ENCODE data around the gene HDAC2.
"Not testable (repeated sequence)": the region's sequence is repeated elsewhere in the genome, so short reads cannot be mapped to it uniquely, and the experiment has no call there.

Gene HDAC2

DNA sequence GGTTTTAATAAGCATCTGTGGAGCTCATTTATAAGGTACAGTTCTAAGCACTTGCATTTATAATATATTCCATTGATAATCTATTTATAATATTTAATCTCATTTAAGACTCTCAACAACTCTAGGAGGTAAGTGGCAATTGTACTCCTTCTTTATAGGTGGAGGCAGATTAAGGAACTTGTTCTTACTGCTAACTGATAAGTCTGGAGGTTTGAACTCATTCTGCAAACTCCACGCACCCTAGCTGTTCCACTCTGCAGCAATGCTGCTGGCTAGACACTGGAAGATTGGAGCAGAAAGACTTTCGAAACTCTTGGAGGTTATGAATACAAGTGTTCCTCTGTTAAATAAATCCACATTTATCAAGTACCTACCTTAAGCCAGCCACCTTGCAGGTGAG lies 793 bp upstream of the HDAC2 start:
- DNase-seq (ENCODE audit: low spot score): no peak

DNA sequence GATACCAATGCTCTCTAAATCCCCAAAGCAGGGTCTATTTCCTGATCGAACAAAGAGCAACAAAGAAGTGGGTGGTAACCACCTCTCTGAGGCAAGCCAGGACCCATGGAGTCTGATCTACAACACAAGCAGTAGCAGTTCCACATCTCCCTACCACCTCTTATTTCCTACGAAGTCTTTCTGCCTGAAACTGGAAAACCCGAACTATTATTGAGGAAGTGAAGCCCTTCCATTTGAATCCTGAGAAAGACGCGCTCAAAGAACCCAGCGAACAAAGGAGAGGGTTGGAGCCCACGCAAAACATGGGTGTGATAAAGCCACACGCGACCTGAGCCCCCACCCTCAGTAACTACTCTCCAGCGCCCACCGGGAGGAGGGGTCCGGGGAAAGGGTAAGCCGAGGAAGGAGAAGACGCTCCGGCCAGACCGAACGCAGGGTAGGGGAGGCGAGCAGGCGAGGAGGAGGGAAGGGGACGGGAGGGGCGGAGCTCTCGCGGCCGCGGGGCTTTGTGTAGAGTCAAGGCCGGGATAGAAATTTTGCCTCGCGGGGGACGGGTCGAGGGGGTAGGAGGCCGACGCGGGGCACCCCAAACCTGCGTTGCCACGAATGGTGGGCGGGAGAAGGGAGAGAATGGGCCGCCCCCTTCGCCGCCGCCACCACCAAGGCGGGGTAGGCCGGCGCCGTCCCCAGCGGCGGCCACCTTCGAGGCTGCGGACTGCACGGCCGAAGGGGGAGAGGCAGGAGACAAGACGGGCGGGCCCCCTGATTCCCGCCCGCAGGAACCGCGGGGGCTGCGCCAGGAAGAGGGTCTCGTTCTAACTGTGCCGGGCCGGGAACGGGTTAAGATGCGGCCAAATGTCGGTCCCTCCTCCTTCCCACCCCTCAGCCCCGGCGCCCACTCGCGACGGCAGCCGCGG lies 802 bp downstream of the HDAC2 start:
- peak; percentile 52 for DNase-seq (ENCODE audit: low spot score)

DNA sequence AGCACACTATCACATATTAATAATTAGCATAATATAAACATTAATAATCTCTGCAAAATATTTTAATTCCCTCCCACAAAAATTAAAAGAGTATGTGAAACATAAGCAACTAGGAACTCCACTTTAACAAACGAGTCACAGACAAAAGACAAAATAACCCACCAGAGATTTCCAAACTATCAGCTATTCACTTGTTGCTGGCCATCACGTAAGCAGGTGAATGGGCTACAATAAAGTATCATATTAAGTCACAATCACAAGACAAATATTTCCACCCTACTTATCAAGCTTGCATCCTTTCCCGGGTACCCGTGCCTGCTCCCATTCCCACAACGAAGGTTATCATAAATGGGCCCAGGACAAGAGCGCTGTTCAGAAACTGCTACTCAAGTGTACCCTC lies 2.5 kb downstream of the HDAC2 start:
- no peak for DNase-seq (ENCODE audit: low spot score)

DNA sequence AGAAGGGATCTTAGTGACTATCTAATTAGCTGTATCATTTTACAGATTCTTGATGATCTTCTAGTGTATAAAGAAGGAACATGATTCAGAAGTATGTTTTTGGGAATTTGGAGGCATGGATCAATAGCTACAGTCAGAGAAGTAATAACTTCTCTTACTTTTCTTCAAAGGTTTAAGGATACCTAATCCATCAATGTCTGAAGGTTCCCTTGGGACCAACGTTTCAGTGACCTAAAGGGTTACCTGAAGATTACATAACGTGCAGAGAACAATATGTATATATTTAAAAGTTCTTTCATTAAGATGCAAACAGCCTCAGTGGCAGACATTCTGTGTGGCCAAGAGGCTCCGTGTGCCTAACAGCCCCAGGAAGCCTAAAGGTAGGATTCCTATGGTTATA lies 3.2 kb downstream of the HDAC2 start:
- DNase-seq (ENCODE audit: low spot score): no peak

DNA sequence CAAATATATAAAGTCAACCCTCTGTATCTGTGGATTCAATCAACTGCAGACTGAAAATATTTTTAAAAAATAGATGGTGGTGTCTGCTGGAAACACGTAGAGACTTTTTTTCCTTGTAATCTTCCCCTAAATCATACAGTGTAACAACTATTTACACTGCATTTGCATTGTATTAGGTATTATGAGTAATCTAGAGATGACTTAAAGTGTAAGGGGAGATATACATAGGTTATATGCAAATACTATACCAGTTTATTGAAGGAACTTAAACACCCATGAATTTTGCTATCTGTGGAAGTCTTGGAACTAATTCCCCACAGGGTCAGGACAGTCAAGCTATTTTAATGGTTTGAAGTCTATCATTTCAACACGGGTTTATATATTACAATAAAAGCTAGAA lies 10.2 kb downstream of the HDAC2 start:
- DNase-seq (ENCODE audit: low spot score): no peak

DNA sequence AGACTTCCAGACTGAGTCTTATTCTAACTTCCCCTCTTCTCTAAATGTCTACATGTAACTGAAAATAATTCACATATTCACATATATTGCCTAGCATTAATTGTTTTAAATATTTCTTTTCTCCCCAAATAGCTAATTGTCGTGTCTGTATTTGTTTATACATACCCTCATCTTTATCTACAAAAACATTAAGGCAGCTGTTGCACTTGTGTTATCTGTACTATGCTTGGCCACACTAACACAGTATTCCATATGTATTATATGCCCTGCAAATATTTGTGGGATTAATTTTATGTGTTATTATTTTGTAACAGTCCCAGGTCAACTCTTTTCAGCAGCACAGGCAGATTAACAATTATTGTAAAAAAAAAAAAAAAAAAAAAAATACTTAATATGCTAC lies 11.7 kb downstream of the HDAC2 start:
- DNase-seq (ENCODE audit: low spot score): no peak

DNA sequence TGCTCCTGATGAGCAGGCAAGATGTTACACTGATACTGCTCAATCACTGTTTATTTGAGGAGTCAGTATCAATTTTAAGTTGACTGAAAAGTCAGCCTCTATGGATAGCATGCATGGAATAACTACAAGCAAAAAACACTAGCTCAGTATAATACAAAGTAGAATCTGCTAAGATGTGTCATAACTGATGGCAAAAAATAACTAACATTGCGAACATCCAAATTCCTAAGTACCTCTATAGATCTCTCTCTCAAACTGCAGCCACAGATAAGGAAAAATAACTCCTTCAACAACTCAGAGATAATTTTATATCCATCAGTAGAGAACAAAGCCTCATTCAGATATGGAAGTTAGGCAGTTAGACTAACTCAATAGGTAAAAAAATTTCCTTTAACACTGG lies 16.3 kb downstream of the HDAC2 start:
- DNase-seq (ENCODE audit: low spot score): no peak

DNA sequence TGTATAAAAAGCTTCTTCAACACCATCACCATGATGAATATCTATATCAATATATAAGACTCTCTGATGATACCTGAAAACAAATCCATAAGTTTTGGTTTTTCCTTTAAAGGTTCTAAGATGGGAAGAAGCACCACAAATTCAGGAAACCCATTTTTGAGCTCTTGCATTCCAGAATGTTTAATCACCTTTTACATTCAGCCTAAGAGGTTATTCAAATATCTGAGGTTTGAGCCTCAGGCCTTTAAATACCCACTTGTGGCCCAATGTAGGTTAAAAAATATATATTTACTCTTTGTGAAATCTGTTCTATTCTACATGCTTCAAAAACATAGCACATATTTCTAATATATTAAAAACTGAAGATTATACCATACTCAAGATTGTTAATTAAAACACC lies 17.6 kb downstream of the HDAC2 start:
- no peak for DNase-seq (ENCODE audit: low spot score)

DNA sequence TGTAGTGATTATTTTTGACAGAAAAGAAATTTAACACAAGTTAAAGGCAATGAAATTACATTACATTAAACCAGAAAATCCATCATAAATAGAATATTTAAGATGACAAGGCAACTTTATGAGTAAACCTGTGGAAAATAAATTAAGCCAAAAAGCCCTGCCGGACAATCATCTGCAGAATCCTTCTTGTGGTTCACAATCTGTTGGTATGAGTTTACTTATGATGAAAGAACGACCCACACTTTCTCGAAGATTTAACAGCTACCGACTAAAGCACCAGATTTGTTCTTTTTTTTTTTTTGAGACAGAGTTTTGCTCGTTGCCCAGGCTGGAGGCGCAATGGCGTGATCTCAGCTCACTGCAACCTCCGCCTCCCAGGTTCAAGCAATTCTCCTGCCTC lies 21.4 kb downstream of the HDAC2 start:
- DNase-seq (ENCODE audit: low spot score): no peak

DNA sequence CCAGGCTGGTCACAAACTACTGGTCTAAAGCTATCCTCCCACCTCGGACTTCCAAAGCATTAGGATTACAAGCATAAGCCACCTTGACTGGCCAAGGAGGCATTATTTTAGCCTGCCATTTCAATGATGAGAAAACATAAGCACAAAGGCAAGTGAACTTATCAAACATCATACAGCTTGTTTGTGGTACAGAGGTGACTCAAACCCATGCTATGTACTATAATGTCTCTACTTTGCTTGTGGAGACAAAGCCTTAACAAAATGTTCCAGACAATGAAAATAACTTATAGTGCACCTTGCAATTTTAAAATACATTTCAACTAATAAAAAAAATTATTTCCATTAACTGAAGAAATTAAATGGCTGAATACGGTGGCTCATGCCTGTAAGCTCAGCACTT lies 26.2 kb downstream of the HDAC2 start:
- no peak for DNase-seq (ENCODE audit: low spot score)

DNA sequence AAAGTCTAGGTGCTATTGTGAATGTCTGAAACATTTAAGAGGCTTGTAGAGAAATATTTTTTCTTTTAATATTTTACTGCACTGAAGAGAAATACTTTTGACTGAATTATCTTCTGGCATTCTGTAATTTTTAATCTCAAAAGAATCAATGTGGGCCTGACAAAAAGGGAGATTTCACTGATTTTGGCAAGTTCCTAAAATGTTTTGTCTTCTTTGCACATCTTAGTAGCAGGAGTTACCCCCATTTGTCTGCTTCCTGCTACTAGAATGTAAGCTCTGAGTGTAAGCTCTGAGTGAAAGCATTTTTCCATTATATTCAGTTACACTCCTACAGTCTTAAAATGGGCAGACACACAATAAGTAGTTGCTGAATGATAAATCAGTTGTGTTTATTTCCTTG lies 31.1 kb downstream of the HDAC2 start:
- DNase-seq (ENCODE audit: low spot score): no peak

DNA sequence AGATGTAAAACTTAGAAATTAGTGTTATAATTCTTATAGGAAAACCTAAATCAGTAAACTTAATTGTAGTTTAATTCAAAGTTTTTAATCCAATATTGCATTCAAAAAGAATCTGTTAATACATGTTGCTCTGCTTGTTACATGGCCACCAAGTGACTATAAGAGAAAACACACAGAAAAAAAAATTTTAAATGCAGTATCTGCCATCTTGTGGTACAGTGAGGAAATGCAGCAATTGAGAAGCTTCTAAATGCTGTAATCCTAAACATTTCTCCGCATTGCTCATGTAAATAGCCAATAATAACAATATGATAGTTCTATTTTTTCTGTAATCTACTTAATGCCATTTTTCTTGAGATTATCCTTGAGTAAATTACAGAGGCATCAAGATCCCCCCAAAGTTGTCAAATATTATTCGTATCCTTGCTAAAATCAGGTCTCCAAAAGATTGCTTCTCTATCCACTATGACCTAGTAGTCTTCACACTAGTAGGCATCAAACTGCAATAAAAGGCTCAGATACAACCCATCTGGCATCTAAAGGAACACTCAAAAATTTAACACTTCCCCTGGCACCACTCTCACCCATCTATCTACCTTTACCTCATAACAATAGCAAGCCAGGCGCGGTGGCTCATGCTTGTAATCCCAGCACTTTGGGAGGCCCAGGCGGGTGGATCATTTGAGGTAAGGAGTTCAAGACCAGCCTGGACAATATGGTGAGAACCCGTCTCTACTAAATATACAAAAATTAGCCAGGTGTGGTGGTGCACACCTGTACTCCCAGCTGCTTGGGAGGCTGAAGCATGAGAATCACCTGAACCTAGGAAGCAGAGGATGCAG lies 34.6 kb downstream of the HDAC2 start:
- DNase-seq (ENCODE audit: low spot score): peak; percentile 49

DNA sequence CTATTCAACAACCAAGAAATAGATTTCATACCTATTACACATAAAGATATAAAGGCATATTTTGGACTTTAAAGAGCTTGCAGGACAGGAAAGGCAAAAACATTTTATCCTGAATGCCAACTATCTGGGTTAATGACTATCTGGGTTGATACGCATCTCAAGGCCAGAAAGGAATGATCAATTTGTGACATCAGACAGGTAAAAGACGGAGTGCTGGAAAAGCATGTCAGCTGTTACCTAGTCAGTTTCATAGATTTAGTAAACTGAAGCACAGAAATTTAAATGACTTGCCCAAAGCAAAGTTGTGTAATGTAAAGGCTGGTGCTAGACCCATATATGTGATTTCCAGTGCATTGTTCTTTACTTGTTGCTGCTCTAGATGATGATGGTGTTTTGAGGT lies 36.8 kb downstream of the HDAC2 start:
- DNase-seq (ENCODE audit: low spot score): no peak

DNA sequence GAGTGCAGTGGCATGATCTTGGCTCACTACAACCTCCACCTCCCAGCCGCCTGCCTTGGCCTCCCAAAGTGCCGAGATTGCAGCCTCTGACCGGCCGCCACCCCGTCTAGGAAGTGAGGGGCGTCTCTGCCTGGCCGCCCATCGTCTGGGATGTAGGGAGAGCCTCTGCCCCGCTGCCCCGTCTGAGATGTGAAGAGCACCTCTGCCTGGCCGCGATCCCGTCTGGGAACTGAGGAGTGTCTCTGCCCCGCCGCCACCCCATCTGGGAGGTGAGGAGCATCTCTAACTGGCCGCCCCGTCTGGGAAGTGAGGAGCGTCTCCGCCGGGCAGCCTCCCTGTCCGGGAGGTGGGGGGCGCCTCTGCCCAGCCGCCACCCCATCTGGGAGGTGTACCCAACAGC lies 39.0 kb downstream of the HDAC2 start:
- DNase-seq (ENCODE audit: low spot score): not testable (repeated sequence)

DNA sequence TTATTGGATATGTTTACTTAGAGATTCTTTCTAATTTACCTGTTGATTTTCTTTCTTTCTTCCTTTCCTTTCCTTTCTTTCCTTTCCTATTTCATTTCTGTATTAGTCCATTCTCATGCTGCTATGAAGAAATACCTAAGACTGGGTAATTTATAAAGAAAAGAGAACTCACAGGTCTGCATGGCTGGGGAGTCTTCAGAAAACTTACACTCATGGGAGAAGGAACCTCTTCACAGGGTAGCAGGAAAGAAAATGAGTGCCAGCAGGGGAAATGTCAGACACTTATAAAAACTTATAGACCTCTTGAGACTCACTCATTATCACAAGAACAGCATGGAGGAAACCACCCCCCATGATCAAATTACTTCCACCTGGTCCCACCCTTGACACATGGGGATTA lies 40.8 kb downstream of the HDAC2 start:
- no peak for DNase-seq (ENCODE audit: low spot score)

DNA sequence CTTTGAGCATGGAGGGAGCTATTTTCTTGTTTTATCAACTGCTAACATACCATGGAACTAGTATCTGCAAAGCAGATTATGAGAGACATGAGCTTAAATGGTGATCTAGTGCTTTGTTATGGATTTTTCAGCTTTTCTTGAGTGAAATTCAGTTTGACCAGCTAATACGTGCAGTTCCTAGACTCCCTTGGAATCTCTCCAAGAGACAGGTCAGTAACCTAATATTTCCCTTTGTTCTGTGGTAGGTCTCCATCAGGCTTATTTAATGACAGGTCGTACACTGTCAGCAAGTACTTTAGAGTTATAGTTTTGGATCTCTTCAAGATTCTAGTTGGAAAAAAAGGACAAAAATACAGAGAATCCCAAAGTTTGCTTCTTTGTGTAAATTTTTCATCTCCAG lies 43.9 kb downstream of the HDAC2 start:
- no peak for DNase-seq (ENCODE audit: low spot score)

DNA sequence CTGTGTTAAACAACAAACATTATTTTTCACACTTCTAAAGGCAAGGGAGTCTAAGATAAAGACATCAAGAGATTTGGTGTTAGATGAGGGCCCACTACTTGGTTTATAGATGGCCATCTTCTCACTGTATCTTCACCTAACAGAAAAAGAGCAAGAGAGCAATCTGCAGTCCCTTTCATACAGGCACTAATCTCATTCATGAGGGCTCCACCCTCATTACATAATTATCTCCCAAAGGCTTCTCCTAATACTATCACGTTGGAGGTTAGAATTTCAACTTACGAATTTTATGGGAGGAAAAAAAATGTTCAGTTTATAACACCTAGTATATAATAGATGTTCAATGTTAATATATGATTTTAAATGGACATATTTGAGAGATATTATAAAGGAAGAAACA lies 45.6 kb downstream of the HDAC2 start:
- DNase-seq (ENCODE audit: low spot score): no peak

DNA sequence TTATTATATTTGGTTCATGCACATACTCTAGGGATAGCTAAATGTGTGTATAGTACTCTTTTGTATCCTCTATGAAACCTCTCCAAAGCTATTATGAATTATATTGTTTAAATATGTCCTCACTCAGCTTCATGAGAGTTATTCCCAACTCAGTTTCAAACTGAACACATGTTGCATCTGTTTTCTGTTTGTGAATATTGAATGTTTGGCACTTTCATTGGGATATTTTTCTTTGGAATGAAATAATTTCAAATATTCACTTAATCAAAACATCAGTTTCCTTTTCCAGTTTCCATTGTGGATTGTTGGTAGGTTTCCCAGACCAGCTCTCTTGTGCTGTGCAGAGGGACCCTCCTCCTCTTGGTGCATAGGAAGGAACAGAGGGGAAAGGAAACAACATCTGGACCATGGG lies 46.6 kb downstream of the HDAC2 start:
- no peak for DNase-seq (ENCODE audit: low spot score)

DNA sequence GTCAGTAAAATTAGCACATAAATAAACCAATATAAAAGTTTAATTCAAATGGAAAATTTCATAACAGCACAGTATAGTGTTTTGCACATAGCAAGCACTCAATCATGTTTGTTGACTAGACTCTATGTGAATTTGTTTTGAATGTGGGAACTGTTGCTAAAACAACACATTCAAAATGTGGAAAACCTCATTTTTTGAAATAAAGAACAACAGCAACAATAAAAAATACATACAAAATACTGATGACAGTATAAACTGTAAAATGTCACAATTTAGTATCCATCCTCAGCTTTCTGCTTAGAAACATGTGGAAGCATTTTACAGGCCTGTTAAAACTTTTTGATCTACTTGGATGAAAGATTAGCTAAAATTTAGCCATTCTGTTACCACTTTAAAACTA lies 47.4 kb downstream of the HDAC2 start:
- no peak for DNase-seq (ENCODE audit: low spot score)

DNA sequence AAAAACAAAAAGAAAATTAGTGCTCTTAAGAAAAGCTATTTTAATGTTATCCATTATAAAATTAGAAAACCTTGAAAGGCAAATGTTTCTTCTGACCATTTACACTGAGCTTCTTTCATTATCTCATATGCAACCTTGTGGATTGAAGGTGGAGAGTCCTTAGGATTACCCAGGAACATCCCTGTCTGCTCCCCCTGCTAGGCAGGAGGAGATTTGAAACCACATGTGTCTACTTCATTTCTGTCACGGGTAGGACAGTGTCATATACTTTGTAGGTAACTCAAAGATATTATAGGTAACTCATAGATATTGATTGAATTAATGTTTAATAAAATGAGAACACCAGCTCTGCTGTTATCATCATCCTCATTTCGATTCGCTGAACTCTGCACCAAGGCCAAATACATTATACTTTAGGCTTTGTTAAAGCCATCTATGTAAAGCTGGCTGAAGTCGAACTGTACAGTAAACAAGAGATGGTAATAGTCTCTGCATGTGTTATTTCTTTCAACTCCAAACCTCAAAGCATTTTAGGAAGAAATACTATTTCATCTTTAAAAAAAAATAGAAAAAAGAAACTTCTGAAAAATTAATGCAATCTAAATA lies 49.5 kb downstream of the HDAC2 start:
- no peak for DNase-seq (ENCODE audit: low spot score)

DNA sequence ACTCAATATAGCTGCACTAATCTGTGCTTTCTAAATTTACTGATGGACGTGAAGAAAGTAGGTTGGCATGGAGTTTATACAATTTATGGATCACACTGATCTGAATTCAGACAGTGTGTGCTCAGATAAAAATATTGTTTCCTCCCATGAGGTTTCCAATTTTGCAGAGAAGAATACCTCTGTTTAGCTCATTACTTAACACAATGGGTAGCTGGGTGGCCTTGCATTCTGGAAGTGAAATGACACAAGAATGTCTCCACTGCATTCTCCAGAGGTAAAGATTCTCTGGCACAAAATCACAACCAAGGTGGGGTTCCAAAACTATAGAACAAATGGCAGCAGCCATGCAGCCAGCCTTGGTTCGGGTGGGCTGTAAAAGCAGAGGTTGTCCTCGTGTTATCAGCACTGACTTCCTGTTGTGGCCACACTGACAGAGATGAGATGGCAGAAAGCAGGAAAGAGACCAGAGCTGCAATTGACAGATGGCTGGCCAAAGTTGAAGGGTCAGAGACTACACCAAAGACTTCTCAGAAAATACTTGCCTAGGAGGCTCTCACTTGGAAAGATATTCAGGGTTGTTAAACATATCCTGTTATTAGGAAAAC lies 50.2 kb downstream of the HDAC2 start:
- DNase-seq (ENCODE audit: low spot score): no peak

DNA sequence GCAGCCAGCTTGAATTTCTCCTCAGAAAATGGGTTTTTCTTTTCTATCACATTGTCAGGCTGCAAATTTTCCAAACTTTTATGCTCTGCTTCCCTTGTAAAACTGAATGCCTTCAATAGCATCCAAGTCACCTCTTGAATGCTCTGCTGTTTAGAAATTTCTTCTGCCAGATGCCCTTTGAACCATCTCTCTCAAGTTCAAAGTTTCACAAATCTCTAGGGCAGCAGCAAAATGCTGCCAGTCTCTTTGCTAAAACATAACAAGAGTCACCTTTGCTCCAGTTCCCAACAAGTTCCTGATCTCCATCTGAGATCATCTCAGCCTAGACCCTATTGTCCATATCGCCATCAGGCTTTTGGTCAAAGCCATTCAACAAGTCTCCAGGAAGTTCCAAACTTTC lies 60.7 kb downstream of the HDAC2 start:
- DNase-seq (ENCODE audit: low spot score): not testable (repeated sequence)

Measured in Ammon's horn (tissue), 1 donor.